HG02870 (cell line): ENCODE measurements around the gene MAGI2.

Source experiments
- ATAC-seq: cut with Tn5 transposase; IDR thresholded peaks from one replicate; pipeline ENCODE4 v1.9.1; 2021; ENCODE audit warnings: mild to moderate bottlenecking, moderate library complexity; ENCODE audit not compliant: unreplicated experiment

Gene MAGI2

DNA sequence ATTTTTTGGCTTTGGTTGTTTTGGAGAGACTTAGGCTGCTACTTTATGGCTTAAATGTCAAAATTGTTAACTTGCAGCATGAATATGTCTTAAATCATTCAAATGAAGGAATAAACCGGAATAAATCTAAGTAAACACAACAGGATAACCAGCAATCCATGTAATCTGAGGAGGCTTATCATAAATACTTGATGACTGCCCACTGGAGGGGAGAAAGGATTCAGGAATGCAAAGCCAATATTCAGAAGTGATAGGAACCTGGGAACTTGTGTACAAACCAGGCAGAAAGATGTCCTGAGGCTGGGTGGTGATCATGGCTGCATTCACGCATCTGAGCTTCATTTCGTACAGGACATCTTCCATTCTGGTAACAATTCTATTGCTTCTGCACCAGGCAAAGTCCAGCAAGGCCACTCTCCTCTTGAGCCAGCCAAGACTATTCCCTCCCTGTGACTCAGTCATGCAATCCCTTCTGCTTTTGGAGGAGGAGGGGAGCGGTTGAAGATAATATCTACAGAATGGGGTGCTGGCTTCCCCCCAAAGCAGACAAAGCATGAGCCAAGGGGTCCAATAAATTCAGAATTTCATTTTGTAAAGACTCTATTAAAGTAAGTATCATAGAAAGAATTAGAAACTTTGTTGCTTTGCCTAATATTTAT is 1280.4 kb downstream of the MAGI2 start:
- ATAC-seq: no peak

DNA sequence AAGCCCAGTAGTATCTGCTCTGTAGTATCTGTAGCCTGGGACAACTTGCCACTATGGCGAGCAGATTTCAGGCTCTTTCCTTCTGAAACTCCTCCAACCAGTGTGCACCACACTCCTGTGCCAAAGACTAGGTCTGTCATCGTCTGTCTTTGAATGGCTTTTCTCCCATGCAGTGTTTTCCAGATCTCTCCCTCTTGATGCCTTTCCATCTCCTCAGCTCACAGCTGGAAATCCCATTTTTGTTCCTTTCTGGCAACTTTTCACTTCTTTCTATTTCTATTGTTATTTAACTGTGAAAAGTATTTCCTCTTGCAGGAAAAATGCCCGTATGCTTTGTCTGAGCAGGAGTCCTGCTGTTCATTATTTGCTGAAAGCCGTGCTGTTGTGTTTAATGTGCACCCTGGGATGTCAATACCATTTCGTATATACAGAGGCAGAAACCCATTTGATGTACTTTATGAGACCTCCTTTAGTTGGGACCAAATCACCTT is 1281.2 kb downstream of the MAGI2 start:
- no peak for ATAC-seq

DNA sequence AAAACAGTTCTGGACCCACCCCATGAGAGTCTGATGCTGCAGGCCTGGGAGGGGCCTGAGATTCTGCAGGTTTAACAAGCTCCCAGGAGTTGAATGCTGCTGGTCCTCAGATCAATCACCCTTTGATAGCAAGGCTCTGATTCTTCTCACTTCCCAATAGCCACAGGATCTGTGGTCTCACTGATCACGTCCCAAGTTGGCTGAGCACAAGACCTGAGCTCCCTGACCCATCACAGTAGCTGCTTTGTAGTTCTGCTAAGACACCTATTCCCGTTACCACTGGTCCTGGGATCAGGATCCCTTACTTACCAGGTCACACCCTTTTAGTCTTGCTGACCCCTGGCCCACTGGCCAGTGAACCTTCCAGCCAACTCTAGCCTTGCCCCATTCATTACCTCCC is 1282.1 kb downstream of the MAGI2 start:
- ATAC-seq: no peak

DNA sequence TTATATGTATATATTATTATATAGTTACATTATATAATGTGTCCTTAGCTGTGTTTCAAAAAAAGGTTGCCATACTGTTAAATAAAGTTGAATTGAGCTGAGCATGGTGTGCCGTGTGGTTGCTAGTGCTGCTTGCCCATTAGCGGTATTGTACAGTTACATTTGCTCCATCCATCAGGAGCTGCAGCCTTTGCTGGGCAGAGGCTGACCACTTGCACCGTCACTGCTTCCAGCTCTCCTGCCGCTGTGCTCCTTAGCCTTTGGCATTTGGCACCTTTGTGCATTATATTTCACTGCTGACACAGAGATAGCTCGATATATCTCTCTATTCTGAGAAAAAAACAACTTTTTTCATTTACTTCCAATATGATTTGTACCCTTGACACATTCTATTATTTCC is 1282.7 kb downstream of the MAGI2 start:
- no peak for ATAC-seq

DNA sequence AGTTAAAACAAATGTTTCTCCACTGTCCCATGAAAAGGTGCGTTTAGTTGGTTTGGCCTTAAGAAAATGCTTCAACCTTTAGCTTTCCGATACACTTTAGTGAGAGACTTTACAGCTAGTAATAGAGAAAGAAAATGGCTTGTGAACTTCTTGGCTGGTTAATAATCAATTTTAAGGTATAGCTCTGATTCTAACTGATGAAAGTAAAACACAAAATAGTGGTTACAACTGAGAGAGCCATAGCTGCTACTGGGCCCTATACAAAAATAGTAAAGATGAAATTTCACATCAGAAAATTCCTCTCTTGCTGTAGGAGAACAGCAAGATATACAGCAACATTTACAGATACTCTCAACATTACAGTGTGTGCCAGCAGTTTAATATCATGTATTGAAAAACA is 1283.5 kb downstream of the MAGI2 start:
- no peak for ATAC-seq

DNA sequence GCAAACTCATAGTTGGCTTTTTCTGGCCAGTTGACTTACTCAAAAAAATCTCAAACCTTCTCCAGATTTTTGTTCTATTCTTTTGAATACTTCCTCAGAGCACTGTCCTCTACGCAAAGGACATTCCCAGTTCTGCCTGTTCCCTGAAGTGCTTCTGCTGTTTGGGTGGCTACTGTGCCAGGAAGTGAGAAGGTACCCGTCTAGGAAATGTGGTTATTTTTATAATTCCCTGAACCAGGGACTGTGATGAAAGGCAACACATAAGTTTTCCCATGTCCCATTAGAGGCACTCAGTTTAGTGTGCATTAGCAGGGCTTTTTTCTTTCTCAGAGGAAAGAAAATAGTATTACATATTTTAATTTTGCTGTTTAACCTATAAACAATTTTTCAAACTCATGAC is 1284.6 kb downstream of the MAGI2 start:
- no peak for ATAC-seq

DNA sequence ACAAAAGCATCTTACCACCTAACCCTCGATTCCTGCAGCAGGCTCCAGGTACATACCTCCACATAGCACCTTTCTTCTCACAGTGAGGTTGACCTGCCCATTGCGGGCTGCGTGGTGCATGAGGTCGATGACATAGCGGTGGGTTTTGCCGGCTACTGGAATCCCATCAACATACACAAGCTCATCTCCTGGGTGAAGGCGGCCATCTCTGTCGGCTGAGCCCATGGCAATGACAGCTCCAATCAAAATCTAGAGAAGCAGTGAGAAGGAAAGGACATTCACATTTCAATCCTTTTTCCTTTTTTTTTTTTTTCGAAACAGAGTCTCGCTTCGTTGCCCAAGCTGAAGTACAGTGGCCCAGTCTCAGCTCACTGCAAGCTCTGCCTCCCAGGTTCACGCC is 1285.6 kb downstream of the MAGI2 start:
- no peak for ATAC-seq

DNA sequence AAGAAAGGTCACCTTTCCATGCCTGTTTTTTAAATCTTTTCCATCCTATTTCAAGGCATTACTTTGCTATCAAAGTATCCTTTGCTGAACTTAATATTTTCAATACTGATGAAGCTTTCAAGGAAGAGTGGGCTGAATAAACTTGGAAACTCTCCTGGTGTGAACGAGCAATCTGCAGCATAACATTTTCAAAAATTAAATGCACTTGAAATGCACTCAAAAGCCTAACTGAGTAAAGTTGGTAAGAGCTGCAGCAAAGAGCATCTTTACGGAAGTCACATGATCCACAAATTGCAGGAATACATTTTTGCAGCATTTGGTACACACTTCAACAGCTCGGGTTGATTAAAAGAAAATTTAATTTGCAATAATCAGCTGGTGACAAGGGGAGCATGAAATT is 1287.6 kb downstream of the MAGI2 start:
- no peak for ATAC-seq

DNA sequence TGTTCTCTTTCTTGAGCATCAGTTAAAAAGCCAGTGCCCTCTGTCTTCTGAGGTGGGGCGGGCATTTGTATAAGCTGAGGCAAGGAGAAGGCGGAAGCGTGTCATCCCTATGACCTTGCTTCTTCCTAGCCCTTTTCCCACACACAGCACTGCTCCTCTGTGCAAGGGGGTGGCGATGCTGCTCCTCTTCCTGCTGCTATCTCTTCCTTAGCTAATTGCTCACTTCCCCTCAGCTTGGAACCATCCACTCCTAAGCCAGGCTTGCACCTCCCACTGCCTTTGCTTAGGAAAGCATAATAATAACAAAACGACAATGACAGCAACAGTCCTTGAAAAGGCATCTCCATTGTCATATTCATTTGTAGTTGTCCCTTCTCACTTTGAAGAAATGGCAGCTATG is 1288.0 kb downstream of the MAGI2 start:
- no peak for ATAC-seq

DNA sequence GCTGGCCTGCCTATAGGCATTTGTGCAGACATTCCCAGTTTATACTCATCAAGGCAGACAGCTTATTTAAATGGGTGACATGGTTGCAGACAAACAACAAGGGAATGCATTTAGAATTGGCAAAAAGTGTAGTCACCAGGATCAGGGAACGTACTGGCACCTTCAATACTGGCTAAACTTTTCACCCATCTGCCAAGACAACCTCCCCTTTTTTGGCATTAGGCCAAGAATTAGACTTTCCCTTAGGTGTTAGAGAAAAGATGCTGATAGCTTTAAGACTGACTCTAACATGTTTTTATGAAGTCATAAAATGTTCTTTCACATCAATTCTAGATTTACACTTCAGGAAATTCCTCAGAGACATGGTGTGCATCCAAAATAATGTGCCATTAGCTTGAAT is 1289.0 kb downstream of the MAGI2 start:
- no peak for ATAC-seq

DNA sequence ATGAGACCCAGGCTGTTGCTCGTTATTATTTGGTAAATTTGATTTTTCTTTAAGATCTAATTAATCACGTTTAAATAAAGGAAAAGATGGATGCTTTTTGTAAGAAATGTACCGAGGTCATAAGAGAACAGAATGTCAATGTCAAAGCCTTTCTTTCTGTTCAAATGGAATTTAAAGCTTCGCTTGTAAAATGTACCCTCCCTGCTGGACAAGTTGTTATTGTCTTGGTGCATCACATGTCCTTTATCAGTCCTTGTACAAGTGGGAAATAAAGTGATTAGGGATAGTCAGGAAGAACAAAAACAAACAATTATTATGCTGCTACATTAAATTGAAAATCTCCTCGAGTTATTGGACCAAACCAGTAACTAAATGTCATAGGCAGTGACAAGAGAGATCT is 1291.7 kb downstream of the MAGI2 start:
- no peak for ATAC-seq

DNA sequence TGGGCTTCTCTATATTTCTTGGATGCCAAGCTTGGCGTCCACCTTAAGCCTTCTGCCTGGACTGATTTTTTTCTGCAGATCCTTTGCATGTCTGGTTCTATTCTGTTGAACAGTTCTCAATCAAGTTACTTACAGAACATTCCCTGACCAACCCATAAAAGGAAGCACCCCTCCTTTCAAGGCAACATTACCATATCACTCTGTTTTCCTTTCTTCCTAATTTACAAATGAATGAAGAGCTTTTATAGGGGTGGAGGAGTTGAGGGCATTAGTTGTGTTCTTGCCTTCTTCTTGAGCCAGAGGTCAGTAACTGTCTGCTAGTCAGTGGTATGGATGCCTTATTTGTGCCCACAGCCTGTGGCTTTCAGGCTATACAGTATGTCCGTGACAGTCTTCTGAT is 1293.9 kb downstream of the MAGI2 start:
- ATAC-seq: no peak

DNA sequence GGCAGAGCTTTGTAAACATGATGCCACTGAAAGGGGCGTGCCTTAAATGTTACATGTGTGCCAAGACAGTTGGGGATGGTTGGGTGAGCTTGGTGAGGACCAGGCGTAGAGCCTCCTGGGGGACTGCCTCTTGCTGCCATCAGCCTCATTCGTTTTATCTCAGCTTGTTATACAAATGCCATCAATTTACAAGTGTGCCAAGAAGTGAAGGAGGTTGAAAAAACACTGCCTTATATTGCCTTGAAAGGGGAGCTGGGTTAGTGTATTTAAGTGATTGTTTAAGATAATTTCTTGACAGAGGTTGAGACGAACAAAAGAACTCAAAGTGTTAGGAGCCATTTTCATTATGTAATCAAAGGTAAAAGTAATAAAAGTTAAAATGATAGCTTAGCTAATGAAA is 1300.2 kb downstream of the MAGI2 start:
- no peak for ATAC-seq

DNA sequence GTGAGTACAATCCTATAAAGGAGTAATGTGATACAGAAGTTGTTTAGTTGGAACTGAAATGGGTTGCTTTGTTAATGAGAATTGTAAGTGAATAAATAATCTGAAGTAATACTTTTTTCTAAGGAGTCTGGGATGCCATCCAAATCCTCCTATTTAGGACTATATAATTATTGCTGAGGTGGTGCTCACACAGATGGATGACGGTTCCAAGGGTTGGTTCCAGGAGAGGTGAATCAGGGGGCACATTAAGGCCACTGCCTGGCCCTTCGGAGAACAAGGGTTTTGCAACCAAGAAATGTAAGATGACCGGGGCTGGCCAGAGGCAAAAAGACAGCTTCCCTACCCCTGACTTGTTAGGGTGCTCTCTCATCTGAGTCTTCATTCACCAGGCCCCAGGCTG is 1302.2 kb downstream of the MAGI2 start:
- no peak for ATAC-seq

DNA sequence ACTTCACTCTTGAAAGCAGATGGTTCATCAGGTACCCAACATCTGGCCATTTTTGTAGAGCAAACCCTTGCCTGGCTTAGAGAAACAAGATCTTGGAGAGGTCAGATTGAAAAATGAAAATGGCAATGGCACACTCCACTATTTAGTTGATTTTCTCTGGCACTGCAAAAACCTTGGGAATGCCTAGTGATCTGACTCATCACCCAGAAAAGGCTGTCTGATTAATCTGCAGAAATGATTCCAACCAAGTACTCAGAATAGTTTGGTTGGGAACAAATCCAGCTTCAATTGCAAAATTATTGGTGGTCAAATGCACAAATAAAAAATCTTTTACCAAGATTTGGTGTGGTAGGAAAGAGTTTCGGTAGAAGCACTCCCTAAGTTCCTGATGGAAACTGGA is 1303.7 kb downstream of the MAGI2 start:
- ATAC-seq: no peak

DNA sequence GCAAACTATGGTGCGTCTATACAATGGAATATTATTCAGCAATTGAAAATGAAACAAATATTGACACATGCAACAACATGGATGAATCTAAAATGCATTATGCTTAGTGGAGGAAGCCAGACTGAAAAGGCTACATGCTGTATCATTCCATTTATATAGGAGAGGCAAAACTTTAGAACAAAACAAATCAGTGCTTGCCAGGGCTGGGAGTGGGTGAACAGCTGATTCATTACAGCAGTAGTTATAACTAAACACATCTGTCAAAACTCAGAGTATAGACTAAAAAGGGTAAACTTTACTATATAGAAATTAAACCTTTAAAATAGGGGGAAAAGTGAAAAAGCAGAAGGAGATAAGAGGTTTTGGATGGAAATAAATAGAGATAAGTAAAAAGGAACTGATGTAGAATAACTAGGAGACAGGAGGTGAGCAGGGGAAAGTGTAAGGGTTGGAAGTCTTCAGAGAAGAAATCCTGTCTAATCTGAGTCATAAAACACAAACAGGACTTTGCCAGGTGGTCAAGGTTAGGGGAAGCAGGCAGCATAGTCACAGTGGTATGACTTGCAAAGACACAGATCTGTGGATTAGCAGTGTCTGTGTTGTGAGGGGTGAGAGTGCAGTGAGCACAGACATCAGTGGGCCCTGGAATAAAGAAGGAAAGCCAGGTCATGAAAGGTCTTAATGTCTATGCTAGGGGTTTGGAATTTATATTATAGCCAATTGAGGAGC is 1305.1 kb downstream of the MAGI2 start:
- ATAC-seq: no peak

DNA sequence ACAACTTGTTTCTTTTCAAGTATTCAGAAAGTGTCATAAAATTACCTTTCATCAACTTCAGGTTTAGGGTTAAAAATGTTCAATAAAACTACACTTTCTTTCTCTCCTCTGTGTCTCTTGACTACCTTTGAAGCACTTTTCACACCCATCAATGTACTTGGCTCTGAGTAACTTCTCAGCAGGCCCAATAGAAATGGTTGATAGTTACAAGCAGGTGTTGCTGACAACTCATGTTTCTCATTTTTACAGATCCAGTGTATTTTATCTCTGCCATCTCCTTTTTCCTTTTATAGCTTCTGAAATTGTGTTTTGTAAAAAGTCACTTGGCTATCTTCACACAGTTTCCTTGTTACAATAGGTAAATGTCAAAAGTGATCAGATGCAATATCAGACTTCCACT is 1306.9 kb downstream of the MAGI2 start:
- no peak for ATAC-seq

DNA sequence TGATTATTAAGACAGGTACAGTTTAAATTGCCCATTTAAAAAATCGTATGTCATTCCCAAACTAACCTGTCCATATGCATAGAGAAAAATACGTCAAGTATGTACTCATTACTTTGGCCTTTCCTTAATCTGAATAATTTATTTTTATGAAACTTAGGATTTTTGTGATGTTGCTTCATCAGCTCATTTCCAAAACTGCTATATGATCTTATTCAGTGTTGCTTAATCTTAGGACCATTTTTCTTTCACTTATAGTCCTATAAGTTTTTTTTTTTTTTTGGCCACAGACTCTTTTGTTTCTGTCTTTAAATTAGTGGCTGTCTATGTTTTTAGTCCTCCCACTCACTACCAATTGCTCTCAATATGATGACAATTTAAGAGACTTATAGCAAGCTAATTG is 1309.8 kb downstream of the MAGI2 start:
- no peak for ATAC-seq

DNA sequence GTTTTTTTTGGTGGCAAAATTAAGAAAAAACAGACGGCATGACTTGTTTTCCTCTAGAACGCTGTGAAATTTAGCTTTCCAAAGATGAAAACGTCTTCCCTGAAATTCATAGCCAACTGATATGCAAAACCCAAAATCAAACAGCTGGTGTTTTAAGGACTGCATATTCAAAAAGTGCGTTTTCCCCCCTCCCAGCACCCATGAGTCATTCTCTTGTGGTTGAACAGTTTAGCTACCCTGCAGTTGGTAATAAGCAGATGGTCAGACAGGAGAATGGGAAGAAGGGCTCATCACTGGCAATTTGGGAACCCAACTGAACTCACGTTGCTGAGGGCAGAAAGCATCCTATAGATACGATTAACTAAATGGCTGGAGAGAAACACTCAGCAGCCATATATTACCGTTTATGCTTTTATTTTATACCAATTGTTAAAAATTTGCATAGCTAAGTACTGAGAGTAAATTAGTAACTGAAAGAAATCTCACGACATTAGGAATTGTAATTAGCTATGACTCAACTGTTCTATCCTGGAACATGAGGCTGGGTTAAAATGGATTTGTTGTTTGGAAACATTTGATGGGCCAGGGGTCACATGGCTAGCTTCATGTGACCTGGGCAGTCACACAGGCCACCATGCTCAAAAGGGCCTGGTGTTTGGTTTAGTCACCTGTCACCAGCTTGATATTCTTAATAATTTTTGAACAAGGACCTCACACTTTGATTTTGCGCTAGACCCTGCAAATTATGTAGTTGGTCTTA is 1311.8 kb downstream of the MAGI2 start:
- ATAC-seq: no peak

DNA sequence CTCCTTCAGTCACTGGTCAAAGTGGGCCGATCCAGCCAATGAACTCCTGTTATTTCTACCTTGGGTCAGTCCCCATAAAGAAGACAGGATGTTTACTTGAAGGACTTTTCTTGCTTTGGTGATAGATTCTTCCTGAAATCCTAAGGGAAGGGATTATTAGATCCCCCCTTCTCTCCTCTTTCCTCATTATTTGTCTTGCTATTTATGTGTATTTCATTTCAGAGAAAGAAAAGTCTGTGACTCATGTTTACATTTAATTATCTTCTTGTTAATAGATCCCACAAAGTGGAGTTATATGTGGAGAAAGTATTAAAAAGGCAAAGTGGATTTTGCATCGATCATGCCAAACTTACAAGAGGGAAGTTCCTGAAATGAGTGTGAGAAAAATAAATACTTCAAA is 1313.4 kb downstream of the MAGI2 start:
- ATAC-seq: no peak

DNA sequence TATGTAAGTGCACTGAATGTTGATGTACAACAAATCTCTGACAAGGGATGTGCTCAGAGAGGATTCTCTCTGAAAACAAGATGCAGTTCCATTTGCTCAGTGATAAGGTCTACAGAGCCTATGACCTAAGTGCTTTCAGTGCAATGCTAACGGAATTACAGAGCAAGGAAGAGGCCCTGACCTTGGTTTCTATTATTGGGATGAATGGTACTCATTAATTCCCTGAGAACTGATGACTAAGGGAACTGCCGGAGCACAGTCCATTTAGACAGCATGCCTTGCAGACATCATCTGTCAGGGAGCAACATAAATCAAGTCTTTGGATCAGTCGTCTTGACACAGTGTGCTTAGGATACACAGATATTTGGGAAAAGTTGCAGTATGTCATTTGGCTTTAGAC is 1314.1 kb downstream of the MAGI2 start:
- no peak for ATAC-seq

DNA sequence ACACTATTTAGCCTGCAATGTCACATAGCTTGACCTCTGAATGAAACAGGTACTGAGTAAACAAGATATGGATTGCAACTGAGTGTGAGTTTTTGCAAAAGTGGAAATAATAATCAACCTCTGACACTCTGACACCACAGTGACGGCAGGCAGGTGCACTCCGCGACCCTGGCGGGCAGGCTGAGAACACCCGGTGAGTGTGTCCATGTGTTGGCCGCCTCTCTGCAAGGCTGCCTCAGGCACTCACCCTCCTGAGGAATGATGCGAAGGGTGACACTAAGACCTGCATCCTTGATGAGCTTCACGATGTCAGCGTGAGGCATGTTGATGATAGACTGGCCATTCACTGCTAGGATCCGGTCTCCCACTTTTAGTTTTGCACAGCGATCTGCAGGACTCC is 1318.7 kb downstream of the MAGI2 start:
- ATAC-seq: no peak
